Astrocyte (in vitro differentiated cells and primary cell): ENCODE measurements around the gene SAMSN1. TPM values are rescaled to one million over a fixed set of nuclear protein-coding genes. Genes with fewer than 3 reads are reported as not detected.

Experiments used
- DNase-seq: peaks from one replicate; pipeline ENCODE4 v3.0.0-alpha.2; 2010; ENCODE audit warnings: low read depth
- FAIRE-seq: peaks from 2 replicates; lab custom pipeline; 2011; peaks lifted over from hg19 to GRCh38; lab: Jason Lieb, UNC
- H2AFZ ChIP-seq: 2 replicates; pipeline ENCODE4 v1.6.0; 2012; ENCODE audit warnings: low read depth, low read length, inconsistent platforms
- H3K27ac ChIP-seq: 2 replicates; pipeline ENCODE4 v1.5.1; 2011; ENCODE audit warnings: low read depth, low read length, inconsistent platforms
- H3K27me3 ChIP-seq: 2 replicates; pipeline ENCODE4 v1.6.0; 2011; ENCODE audit warnings: low read length, inconsistent platforms; ENCODE audit not compliant: insufficient read depth
- H3K36me3 ChIP-seq: 2 replicates; pipeline ENCODE4 v1.5.1; 2011; ENCODE audit warnings: low read length, inconsistent platforms; ENCODE audit not compliant: insufficient read depth
- H3K4me1 ChIP-seq: 2 replicates; pipeline ENCODE4 v1.5.1; 2011; ENCODE audit warnings: low read length, inconsistent platforms; ENCODE audit not compliant: insufficient read depth
- H3K4me2 ChIP-seq: 2 replicates; pipeline ENCODE4 v1.6.0; 2012; ENCODE audit warnings: low read length, inconsistent platforms
- H3K4me3 ChIP-seq: 2 replicates; pipeline ENCODE4 v1.5.1; 2011; ENCODE audit warnings: low read depth, mild to moderate bottlenecking, low read length, inconsistent platforms; ENCODE audit not compliant: insufficient read depth
- H3K79me2 ChIP-seq: 2 replicates; pipeline ENCODE4 v1.6.0; 2012; ENCODE audit warnings: mild to moderate bottlenecking, low read length, inconsistent platforms; ENCODE audit not compliant: insufficient read depth
- H3K9ac ChIP-seq: 2 replicates; pipeline ENCODE4 v1.6.0; 2012; ENCODE audit warnings: mild to moderate bottlenecking, low read length, inconsistent platforms
- H3K9me3 ChIP-seq: 2 replicates; pipeline ENCODE4 v1.5.1; 2012; ENCODE audit warnings: low read depth, mild to moderate bottlenecking, low read length, inconsistent platforms; ENCODE audit not compliant: insufficient read depth
- H4K20me1 ChIP-seq: 2 replicates; pipeline ENCODE4 v1.6.0; 2012; ENCODE audit warnings: low read length, inconsistent platforms; ENCODE audit not compliant: insufficient read depth
- H3K27ac Mint-ChIP-seq: one replicate; pipeline ENCODE4 v1.8.0; 2021; ENCODE audit warnings: mild to moderate bottlenecking, mixed read lengths; ENCODE audit not compliant: unreplicated experiment
- H3K27me3 Mint-ChIP-seq: one replicate; pipeline ENCODE4 v1.8.0; 2021; ENCODE audit warnings: low read depth, mixed read lengths; ENCODE audit not compliant: unreplicated experiment
- H3K36me3 Mint-ChIP-seq: one replicate; pipeline ENCODE4 v1.8.0; 2021; ENCODE audit warnings: low read depth, mixed read lengths; ENCODE audit not compliant: unreplicated experiment
- H3K4me1 Mint-ChIP-seq: one replicate; pipeline ENCODE4 v1.8.0; 2021; ENCODE audit warnings: low read depth, mixed read lengths; ENCODE audit not compliant: unreplicated experiment
- H3K4me3 Mint-ChIP-seq: one replicate; pipeline ENCODE4 v1.8.0; 2021; ENCODE audit warnings: mild to moderate bottlenecking, moderate library complexity, mixed read lengths; ENCODE audit not compliant: unreplicated experiment
- H3K9me3 Mint-ChIP-seq: one replicate; pipeline ENCODE4 v1.8.0; 2021; ENCODE audit warnings: mild to moderate bottlenecking, mixed read lengths; ENCODE audit not compliant: unreplicated experiment
- EZH2 ChIP-seq: IDR thresholded peaks from 2 replicates; pipeline ENCODE4 v1.6.1; 2012; ENCODE audit warnings: mild to moderate bottlenecking, low read length, inconsistent platforms; ENCODE audit not compliant: insufficient read depth
- total RNA-seq: library from RNA; stranded (reverse); gene quantifications from 2 replicates; pipeline ENCODE4 v1.2.1, GENCODE V29; 2021
- TF ChIP-seq, protein P1 (sequence below): IDR thresholded peaks from 2 replicates; pipeline ENCODE4 v1.5.1; 2011; ENCODE audit warnings: low read depth, mild to moderate bottlenecking, inconsistent platforms, low read length, moderate library complexity; ENCODE audit not compliant: insufficient read depth

SAMSN1 gene
- total RNA-seq, 1 donor from 2014 or later = 0.09 TPM

DNA sequence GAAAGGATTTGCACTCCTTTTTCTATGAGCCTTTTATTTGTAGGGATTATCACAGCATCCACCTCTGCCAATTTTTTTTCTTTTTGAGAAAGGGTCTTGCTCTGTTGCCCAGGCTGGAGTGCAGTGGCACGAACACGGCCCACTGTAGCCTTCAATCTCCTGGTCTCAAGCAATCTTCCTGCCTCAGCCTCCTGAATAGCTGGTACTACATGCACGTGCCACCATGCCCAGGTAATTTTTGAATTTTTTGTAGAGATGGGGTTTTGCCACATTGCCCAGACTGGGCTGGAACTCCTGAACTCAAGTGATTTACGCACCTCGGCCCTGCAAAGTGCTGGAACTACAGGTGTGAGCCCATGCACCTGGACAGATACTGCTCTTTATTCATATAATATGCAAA, 2.1 kb downstream of the SAMSN1 start:
- H3K27ac ChIP-seq = no peak overlapping the region
- H3K9ac ChIP-seq = no peak overlapping the region
- Mint-ChIP-seq H3K9me3 (peaks cover 2% of the 10 kb centered on the region), H3K4me3 (no peak overlapping the region), H3K36me3 (no peaks in the 10 kb centered on the region), H3K27me3 (no peaks in the 10 kb centered on the region), H3K4me1 (no peaks in the 10 kb centered on the region), H3K27ac (no peak overlapping the region)
- H3K79me2 ChIP-seq = no peaks in the 10 kb centered on the region
- DNase-seq = no peak
- TF ChIP-seq EZH2 = no peak
- TF ChIP-seq, protein P1, sequence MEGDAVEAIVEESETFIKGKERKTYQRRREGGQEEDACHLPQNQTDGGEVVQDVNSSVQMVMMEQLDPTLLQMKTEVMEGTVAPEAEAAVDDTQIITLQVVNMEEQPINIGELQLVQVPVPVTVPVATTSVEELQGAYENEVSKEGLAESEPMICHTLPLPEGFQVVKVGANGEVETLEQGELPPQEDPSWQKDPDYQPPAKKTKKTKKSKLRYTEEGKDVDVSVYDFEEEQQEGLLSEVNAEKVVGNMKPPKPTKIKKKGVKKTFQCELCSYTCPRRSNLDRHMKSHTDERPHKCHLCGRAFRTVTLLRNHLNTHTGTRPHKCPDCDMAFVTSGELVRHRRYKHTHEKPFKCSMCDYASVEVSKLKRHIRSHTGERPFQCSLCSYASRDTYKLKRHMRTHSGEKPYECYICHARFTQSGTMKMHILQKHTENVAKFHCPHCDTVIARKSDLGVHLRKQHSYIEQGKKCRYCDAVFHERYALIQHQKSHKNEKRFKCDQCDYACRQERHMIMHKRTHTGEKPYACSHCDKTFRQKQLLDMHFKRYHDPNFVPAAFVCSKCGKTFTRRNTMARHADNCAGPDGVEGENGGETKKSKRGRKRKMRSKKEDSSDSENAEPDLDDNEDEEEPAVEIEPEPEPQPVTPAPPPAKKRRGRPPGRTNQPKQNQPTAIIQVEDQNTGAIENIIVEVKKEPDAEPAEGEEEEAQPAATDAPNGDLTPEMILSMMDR = no peak
- no peak overlapping the region for H3K4me2 ChIP-seq
- H3K4me1 ChIP-seq = no peaks in the 10 kb centered on the region
- FAIRE-seq = no peak
- H3K9me3 ChIP-seq = no peaks in the 10 kb centered on the region
- H2AFZ ChIP-seq = no peak overlapping the region
- no peaks in the 10 kb centered on the region for H3K27me3 ChIP-seq
- no peaks in the 10 kb centered on the region for H3K36me3 ChIP-seq
- H3K4me3 ChIP-seq = no peak overlapping the region
- no peaks in the 10 kb centered on the region for H4K20me1 ChIP-seq

DNA sequence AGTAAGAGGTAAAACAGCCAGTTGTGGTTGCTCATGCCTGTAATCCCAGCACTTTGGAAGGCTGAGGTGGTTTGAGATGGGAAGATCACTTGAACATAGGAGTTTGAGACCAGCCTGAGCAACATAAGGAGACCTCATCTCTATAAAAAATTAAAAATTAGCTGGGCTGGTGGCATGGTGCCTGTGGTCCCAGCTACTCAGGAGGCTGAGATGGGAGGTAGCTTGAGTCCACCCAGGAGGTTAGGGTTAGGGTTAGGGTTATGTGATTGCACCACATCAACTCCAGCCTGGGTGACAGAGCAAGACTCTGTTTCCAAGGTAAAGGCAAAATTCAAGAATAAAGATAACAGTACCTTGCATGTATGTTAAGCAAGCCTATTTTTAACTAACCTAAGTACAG, 3.5 kb downstream of the SAMSN1 start:
- no peak overlapping the region for H3K4me3 ChIP-seq
- no peaks in the 10 kb centered on the region for H3K36me3 ChIP-seq
- H3K27ac ChIP-seq = no peak overlapping the region
- FAIRE-seq (no peak), DNase-seq (no peak)
- H3K4me1 ChIP-seq = no peaks in the 10 kb centered on the region
- no peaks in the 10 kb centered on the region for H3K27me3 Mint-ChIP-seq
- H3K9me3 Mint-ChIP-seq = peaks cover 2% of the 10 kb centered on the region
- no peak overlapping the region for H2AFZ ChIP-seq
- TF ChIP-seq, protein P1 = no peak
- H3K36me3 Mint-ChIP-seq = no peaks in the 10 kb centered on the region
- no peaks in the 10 kb centered on the region for H3K4me1 Mint-ChIP-seq
- H3K27ac Mint-ChIP-seq = no peak overlapping the region
- no peak overlapping the region for H3K4me2 ChIP-seq
- no peaks in the 10 kb centered on the region for H4K20me1 ChIP-seq
- H3K27me3 ChIP-seq = no peaks in the 10 kb centered on the region
- H3K4me3 Mint-ChIP-seq = no peak overlapping the region
- no peaks in the 10 kb centered on the region for H3K9me3 ChIP-seq
- no peaks in the 10 kb centered on the region for H3K79me2 ChIP-seq
- H3K9ac ChIP-seq = no peak overlapping the region

DNA sequence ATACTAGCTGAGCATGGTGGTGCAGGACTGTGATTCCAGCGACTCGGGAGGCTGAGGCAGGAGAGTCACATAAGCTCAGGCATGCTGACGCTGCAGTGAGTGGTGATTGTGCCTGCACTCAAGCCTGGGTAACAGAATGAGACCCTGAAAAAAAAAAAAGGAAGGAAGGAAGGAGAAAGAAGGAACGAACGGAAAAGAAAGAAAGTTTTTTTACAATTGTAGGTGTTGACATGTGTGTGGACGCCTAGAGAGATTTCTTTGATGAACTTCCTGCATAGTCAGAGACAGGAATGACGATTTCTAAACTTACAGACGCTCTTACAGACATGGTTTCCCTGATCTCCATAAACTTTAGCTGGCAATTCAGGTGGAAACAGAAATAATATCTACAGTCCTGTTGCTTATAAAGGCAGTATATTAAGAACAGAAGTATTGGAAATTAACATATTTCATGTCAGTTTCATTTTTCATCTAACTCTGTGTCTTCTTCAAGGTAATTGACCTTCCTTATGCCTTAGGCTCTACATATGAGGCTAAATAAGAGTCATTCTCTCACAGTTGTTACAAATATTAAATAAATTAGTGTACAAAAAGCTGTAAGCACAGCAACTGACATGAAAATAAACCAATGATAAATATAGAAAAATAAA, 4.1 kb downstream of the SAMSN1 start:
- no peaks in the 10 kb centered on the region for H3K27me3 Mint-ChIP-seq
- H3K36me3 Mint-ChIP-seq = no peaks in the 10 kb centered on the region
- H3K27ac Mint-ChIP-seq = no peak overlapping the region
- Histone ChIP-seq H3K27me3 (no peaks in the 10 kb centered on the region), H3K4me3 (no peak overlapping the region), H3K4me2 (no peak overlapping the region), H3K36me3 (no peaks in the 10 kb centered on the region), H2AFZ (no peak overlapping the region), H4K20me1 (no peaks in the 10 kb centered on the region), H3K79me2 (no peaks in the 10 kb centered on the region), H3K9ac (no peak overlapping the region), H3K9me3 (no peaks in the 10 kb centered on the region), H3K27ac (no peak overlapping the region), H3K4me1 (no peaks in the 10 kb centered on the region)
- H3K4me3 Mint-ChIP-seq = no peak overlapping the region
- FAIRE-seq (no peak), DNase-seq (no peak)
- TF ChIP-seq, protein P1 = no peak
- TF ChIP-seq EZH2 = no peak
- peaks cover 2% of the 10 kb centered on the region for H3K9me3 Mint-ChIP-seq
- H3K4me1 Mint-ChIP-seq = no peaks in the 10 kb centered on the region
